Naive thymus-derived CD4-positive, alpha-beta T cell (primary cell): Measurements from ENCODE around the gene U2AF2. TPM values are rescaled to one million over a fixed set of nuclear protein-coding genes. Genes with fewer than 3 reads are reported as not detected.

ENCODE experiments used
- ATAC-seq: fragments of 150-1000 bp; cut with Tn5 transposase; 2 replicates; pipeline ENCODE4 v1.10.0; 2021; ENCODE audit warnings: mild to moderate bottlenecking, moderate library complexity
- CTCF ChIA-PET: fragments of 350-600 bp; sonication (Branson Sonifier 250); formaldehyde crosslinking; loops from one replicate; lab custom pipeline; 2021; ENCODE audit warnings: antibody characterized with exemption; lab: Charles Lee
- POLR2A ChIA-PET: fragments of 350-600 bp; sonication (Branson Sonifier 250); formaldehyde crosslinking; loops from one replicate; lab custom pipeline; 2021; ENCODE audit warnings: antibody characterized with exemption, inconsistent platforms; lab: Charles Lee
- DNase-seq, 9 donors: peaks; one replicate each; pipeline versions ENCODE4 v3.0.0 to v3.0.0-alpha.2; 2020 to 2022; ENCODE audit warnings: mixed read lengths in 1 of 9
- H3K27ac ChIP-seq: one replicate; pipeline ENCODE4 v1.7.0; 2013; ENCODE audit warnings: mild to moderate bottlenecking, low read depth, low read length, moderate library complexity
- H3K27me3 ChIP-seq, 2 donors: one replicate each; pipeline ENCODE4 v1.7.0; 2013; ENCODE audit warnings: low read length in 2 of 2, mild to moderate bottlenecking in 2 of 2, moderate library complexity in 2 of 2; ENCODE audit not compliant: control insufficient read depth in 2 of 2, insufficient read depth in 2 of 2
- H3K36me3 ChIP-seq, 3 experiments: 1 replicate in 2 of 3; 2 replicates in 1 of 3; pipeline ENCODE4 v1.7.0; 2013; ENCODE audit warnings: low read length in 3 of 3, mild to moderate bottlenecking in 3 of 3, moderate library complexity in 1 of 3; ENCODE audit not compliant: insufficient read depth in 3 of 3, control insufficient read depth in 2 of 3
- H3K4me1 ChIP-seq, 2 donors: one replicate each; pipeline ENCODE4 v1.7.0; 2013; ENCODE audit warnings: low read length in 2 of 2, mild to moderate bottlenecking in 2 of 2, moderate library complexity in 1 of 2; ENCODE audit not compliant: control insufficient read depth in 2 of 2, insufficient read depth in 2 of 2
- H3K4me3 ChIP-seq: 2 replicates; pipeline ENCODE4 v1.7.0; 2013; ENCODE audit warnings: mild to moderate bottlenecking, low read length
- H3K9me3 ChIP-seq, 3 experiments: 1 replicate in 2 of 3; 2 replicates in 1 of 3; pipeline ENCODE4 v1.7.0; 2013; ENCODE audit warnings: low read length in 3 of 3; ENCODE audit not compliant: control insufficient read depth in 2 of 3
- H3K27ac Mint-ChIP-seq, 9 donors: one replicate each; pipeline ENCODE4 v1.8.0; 2020 to 2022; ENCODE audit warnings: mixed read lengths in 9 of 9, mild to moderate bottlenecking in 8 of 9, moderate library complexity in 5 of 9, inconsistent platforms in 2 of 9
- H3K27me3 Mint-ChIP-seq, 5 donors: one replicate each; pipeline ENCODE4 v1.8.0; 2021 to 2022; ENCODE audit warnings: mixed read lengths in 5 of 5, mild to moderate bottlenecking in 1 of 5
- H3K36me3 Mint-ChIP-seq, 5 donors: one replicate each; pipeline ENCODE4 v1.8.0; 2020 to 2022; ENCODE audit warnings: mixed read lengths in 5 of 5, mild to moderate bottlenecking in 3 of 5, inconsistent platforms in 1 of 5
- H3K4me1 Mint-ChIP-seq, 7 donors: one replicate each; pipeline ENCODE4 v1.8.0; 2020 to 2022; ENCODE audit warnings: mixed read lengths in 7 of 7, mild to moderate bottlenecking in 3 of 7, inconsistent platforms in 1 of 7
- H3K4me3 Mint-ChIP-seq, 10 donors: one replicate each; pipeline ENCODE4 v1.8.0; 2020 to 2022; ENCODE audit warnings: mild to moderate bottlenecking in 10 of 10, mixed read lengths in 10 of 10, moderate library complexity in 6 of 10, inconsistent platforms in 2 of 10
- H3K9me3 Mint-ChIP-seq, 11 donors: one replicate each; pipeline ENCODE4 v1.8.0; 2020 to 2022; ENCODE audit warnings: mixed read lengths in 11 of 11, mild to moderate bottlenecking in 4 of 11, inconsistent platforms in 1 of 11, moderate library complexity in 1 of 11
- intact Hi-C, 2 donors: fragments of 100-400 bp; cut with micrococcal nuclease; formaldehyde crosslinking; loops; one replicate each; pipeline ENCODE4 v1.15.1; 2023
- polyA plus RNA-seq, 2 donors: library from polyadenylated mRNA; unstranded; fragments of 300-500 nt; fragmentation: Illumina TruSeq; gene quantifications; one replicate each; pipeline ENCODE4 v1.2.3, GENCODE V29; 2021
- total RNA-seq, 6 experiments: library from RNA in 5 of 6; stranded (reverse) in 5 of 6; gene quantifications; 1 replicate in 5 of 6; 2 replicates in 1 of 6; pipeline ENCODE4 v1.2.3 and lab custom pipeline; 2021 to 2026

Gene U2AF2
- total and polyA plus RNA-seq, 7 experiments from 2014 or later: 5.7 to 284 (median 256) TPM

DNA sequence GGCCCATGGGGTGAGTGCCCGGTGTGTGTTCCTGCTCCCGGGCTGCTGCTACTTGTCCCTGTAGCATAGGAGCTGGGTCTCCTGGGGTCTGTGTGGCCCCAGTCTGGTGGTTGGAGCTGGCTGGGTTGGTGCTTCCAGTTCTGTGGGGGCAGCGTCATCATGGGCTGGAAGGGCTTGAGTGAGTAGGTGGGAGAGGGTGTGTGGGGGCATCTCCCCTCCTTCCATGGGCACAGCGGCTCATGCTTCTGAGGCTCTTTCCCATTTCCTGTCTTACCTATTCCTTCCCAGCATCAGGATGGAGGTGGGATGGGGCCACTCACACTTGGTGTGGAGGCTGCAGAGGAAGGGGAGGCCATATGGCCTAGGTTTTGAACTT, 12.2 kb downstream of the U2AF2 start:
- ATAC-seq (no peak), DNase-seq (no peak)
- Histone ChIP-seq H3K9me3 (no peaks in the 10 kb centered on the region), H3K36me3 (peaks cover 32 to 95% (median 57%) of the 10 kb centered on the region in 3 experiments), H3K4me3 (no peak overlapping the region), H3K27ac (peak overlapping the region; percentile 34), H3K4me1 (peaks cover 4 to 11% of the 10 kb centered on the region in 2 donors), H3K27me3 (no peaks in the 10 kb centered on the region)
- ChIA-PET POLR2A (no interaction called here), CTCF (no interaction called here)
- Mint-ChIP-seq H3K27ac (peak overlapping the region in 1 of 9 donors; percentile 60), H3K36me3 (peaks cover 9 to 29% (median 15%) of the 10 kb centered on the region in 5 donors), H3K9me3 (no peaks in the 10 kb centered on the region), H3K4me3 (no peak overlapping the region), H3K27me3 (no peaks in the 10 kb centered on the region), H3K4me1 (peaks cover 10 to 57% (median 33%) of the 10 kb centered on the region in 7 donors)
- intact Hi-C loops: no loop called here

DNA sequence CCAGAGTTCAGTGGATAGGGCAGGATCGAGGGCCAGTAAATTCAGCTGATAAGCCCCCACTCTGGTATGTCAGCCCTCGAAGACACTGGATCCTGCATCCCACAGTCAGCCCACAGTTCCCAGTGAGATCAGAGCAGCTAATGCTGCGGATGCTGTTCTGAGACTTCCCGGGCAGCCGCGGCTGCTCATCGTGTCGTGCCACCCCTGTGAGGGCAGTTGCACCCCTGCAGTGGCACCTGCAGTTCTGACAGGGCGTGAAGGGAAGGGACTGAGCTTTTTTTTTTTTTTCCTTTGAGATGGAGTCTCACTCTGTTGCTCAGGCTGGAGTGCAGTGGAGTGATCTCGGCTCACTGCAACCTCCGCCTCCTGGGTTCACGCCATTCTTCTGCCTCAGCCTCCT, 12.7 kb downstream of the U2AF2 start:
- no peak overlapping the region for H3K4me3 Mint-ChIP-seq
- Histone ChIP-seq H3K27me3 (no peaks in the 10 kb centered on the region), H3K9me3 (no peaks in the 10 kb centered on the region), H3K36me3 (peaks cover 30 to 94% (median 54%) of the 10 kb centered on the region in 3 experiments), H3K4me1 (peaks cover 4 to 10% of the 10 kb centered on the region in 2 donors), H3K27ac (no peak overlapping the region), H3K4me3 (no peak overlapping the region)
- ATAC-seq: no peak
- intact Hi-C loops: no loop called here
- peak overlapping the region in 1 of 9 donors; percentile 38 for H3K27ac Mint-ChIP-seq
- DNase-seq: no peak
- no peaks in the 10 kb centered on the region for H3K9me3 Mint-ChIP-seq
- no peaks in the 10 kb centered on the region for H3K27me3 Mint-ChIP-seq
- CTCF ChIA-PET: interaction anchor here (0.7 kb wide), 1 partner anchor 500 kb away, joined by 3 read pairs; no protein-coding TSS in a partner anchor
- peaks cover 14 to 59% (median 35%) of the 10 kb centered on the region in 7 donors for H3K4me1 Mint-ChIP-seq
- POLR2A ChIA-PET: interaction anchor here (1.0 to 1.3 kb wide), 2 partner anchors 11 to 13 kb away, joined by 4 to 5 read pairs; partner anchors contain the start of gene U2AF2
- H3K36me3 Mint-ChIP-seq: peaks cover 7 to 31% (median 13%) of the 10 kb centered on the region in 5 donors

DNA sequence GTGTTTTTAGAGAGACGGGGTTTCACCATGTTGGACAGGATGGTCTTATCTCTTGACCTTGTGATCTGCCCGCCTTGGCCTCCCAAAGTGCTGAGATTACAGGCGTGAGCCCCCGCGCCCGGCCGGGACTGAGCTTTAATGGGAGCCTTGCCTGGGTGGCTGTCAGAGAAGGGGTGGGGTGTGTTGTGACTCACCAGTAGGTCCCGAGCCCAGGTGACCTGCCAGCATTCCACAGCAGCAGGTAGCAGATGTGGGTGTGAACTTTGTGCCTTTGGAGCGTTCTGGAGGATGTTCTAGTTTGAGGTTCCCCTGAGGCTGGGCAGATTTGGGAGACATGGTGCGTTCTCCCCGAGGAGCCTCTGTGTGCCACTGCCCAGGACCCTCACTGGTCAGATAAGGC, 13.1 kb downstream of the U2AF2 start:
- H3K9me3 ChIP-seq: no peaks in the 10 kb centered on the region
- intact Hi-C loops: no loop called here
- peak overlapping the region in 1 of 9 donors; percentile 25 for H3K27ac Mint-ChIP-seq
- ChIA-PET CTCF (interaction anchor here (0.7 kb wide), 1 partner anchor 501 kb away, joined by 3 read pairs; no protein-coding TSS in a partner anchor), POLR2A (interaction anchor here (1.0 to 1.3 kb wide), 2 partner anchors 12 to 14 kb away, joined by 4 to 5 read pairs; partner anchors contain the start of gene U2AF2)
- peaks cover 3 to 26% (median 9%) of the 10 kb centered on the region in 5 donors for H3K36me3 Mint-ChIP-seq
- H3K4me3 ChIP-seq: no peak overlapping the region
- H3K36me3 ChIP-seq: peaks cover 25 to 91% (median 50%) of the 10 kb centered on the region in 3 experiments
- H3K27ac ChIP-seq: no peak overlapping the region
- no peak for ATAC-seq
- peaks cover 15 to 55% (median 30%) of the 10 kb centered on the region in 7 donors for H3K4me1 Mint-ChIP-seq
- H3K4me1 ChIP-seq: peaks cover 4 to 10% of the 10 kb centered on the region in 2 donors
- no peaks in the 10 kb centered on the region for H3K27me3 Mint-ChIP-seq
- no peak overlapping the region for H3K4me3 Mint-ChIP-seq
- H3K9me3 Mint-ChIP-seq: no peaks in the 10 kb centered on the region
- no peak for DNase-seq
- no peaks in the 10 kb centered on the region for H3K27me3 ChIP-seq

DNA sequence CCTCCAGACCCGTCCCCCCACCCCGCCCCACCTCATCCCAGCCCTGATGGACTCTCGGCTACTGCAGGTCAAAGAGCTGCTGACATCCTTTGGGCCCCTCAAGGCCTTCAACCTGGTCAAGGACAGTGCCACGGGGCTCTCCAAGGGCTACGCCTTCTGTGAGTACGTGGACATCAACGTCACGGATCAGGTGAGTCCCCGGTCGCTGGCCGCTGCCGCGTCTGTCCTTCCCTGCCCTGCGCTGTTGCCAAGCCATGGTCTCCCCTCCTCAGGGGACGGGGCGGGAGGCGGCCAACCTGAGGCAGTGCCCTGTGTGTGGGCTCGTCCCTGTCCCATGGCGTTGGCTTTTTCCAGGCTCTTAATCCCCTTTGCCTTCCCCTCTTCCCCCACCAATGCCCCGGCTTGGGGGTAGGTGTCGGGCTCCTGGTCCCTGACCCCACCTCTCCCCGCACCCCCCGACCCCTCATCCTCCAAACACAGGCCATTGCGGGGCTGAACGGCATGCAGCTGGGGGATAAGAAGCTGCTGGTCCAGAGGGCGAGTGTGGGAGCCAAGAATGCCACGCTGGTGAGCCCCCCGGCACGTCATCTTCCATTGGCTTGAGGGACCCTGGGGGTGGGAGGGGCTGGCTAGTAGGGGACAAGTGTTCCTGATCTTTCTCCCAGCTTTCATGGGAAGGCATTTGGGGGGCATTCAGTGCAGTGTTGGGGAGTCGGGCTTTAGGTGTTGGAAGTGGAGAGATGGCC, 13.9 kb downstream of the U2AF2 start:
- Mint-ChIP-seq H3K27me3 (no peaks in the 10 kb centered on the region), H3K9me3 (no peaks in the 10 kb centered on the region), H3K4me1 (peaks cover 16 to 46% (median 31%) of the 10 kb centered on the region in 7 donors), H3K36me3 (peaks cover 0 to 19% (median 5%) of the 10 kb centered on the region in 5 donors), H3K27ac (peak overlapping the region in 1 of 9 donors; percentile 38), H3K4me3 (no peak overlapping the region)
- POLR2A ChIA-PET: interaction anchor here (1.3 kb wide), 1 partner anchor 13 kb away, joined by 5 read pairs; no protein-coding TSS in a partner anchor
- no peaks in the 10 kb centered on the region for H3K27me3 ChIP-seq
- ATAC-seq: no peak
- peaks cover 17 to 89% (median 42%) of the 10 kb centered on the region in 3 experiments for H3K36me3 ChIP-seq
- DNase-seq: no peak
- H3K4me1 ChIP-seq: peaks cover 4 to 10% of the 10 kb centered on the region in 2 donors
- intact Hi-C loops: no loop called here
- no peaks in the 10 kb centered on the region for H3K9me3 ChIP-seq
- no peak overlapping the region for H3K4me3 ChIP-seq
- H3K27ac ChIP-seq: no peak overlapping the region
- CTCF ChIA-PET: no interaction called here

DNA sequence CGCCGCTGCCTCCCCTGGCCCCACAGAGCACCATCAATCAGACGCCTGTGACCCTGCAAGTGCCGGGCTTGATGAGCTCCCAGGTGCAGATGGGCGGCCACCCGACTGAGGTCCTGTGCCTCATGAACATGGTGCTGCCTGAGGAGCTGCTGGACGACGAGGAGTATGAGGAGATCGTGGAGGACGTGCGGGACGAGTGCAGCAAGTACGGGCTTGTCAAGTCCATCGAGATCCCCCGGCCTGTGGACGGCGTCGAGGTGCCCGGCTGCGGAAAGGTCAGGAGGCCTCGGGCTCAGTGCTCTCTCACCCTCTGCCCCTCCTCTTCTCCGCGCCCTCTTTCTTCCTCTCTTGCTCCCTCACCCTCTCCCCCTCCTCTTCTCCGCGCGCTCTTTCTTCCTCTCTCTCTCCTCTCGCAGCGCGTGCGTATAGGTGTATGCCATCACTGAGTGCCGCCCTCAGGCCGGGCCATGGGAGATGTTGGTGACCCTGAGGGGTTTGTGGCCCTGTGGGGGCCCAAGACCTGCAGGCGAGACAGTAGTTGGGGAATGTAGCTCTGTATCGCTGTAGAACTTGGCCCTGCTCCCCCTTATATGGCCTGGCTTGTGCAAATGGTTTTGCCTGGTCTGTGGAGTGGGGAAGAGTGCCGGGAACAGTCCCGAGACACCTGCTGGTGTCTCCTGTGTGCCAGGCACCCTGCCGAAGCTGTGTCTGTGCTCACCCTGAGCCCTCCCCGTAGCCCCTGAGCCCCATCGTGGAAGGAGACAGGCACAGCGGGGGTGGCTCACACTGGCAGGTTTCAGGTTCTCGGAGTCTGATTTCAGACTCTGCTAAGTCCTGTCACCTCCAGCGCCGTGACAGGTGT, 14.8 kb downstream of the U2AF2 start:
- H3K4me1 ChIP-seq: peaks cover 7 to 13% of the 10 kb centered on the region in 2 donors
- H3K27ac Mint-ChIP-seq: peak overlapping the region in 1 of 9 donors; percentile 38

More for the DNA sequence above, 14.8 kb downstream of the U2AF2 start:
- ChIA-PET CTCF (no interaction called here), POLR2A (no interaction called here)
- DNase-seq: no peak
- Histone ChIP-seq H3K27ac (no peak overlapping the region), H3K9me3 (no peaks in the 10 kb centered on the region), H3K4me3 (no peak overlapping the region), H3K27me3 (no peaks in the 10 kb centered on the region), H3K36me3 (peaks cover 11 to 84% (median 35%) of the 10 kb centered on the region in 3 experiments)
- ATAC-seq: no peak
- intact Hi-C loops: no loop called here
- no peak overlapping the region for H3K4me3 Mint-ChIP-seq
- peaks cover 0 to 20% (median 5%) of the 10 kb centered on the region in 5 donors for H3K36me3 Mint-ChIP-seq
- peaks cover 16 to 44% (median 30%) of the 10 kb centered on the region in 7 donors for H3K4me1 Mint-ChIP-seq
- no peaks in the 10 kb centered on the region for H3K27me3 Mint-ChIP-seq
- H3K9me3 Mint-ChIP-seq: no peaks in the 10 kb centered on the region
